ENCODE data around the gene CDK14. TPM values are rescaled to one million over a fixed set of nuclear protein-coding genes. Genes with fewer than 3 reads are reported as not detected.

CDK14 gene
- total and polyA plus RNA-seq, 10 of the 15 experiments (the other 5 are each of a cell fraction or from before 2014, with no cell fraction given) = 6.5 to 61.3 (median 24.2) TPM

DNA sequence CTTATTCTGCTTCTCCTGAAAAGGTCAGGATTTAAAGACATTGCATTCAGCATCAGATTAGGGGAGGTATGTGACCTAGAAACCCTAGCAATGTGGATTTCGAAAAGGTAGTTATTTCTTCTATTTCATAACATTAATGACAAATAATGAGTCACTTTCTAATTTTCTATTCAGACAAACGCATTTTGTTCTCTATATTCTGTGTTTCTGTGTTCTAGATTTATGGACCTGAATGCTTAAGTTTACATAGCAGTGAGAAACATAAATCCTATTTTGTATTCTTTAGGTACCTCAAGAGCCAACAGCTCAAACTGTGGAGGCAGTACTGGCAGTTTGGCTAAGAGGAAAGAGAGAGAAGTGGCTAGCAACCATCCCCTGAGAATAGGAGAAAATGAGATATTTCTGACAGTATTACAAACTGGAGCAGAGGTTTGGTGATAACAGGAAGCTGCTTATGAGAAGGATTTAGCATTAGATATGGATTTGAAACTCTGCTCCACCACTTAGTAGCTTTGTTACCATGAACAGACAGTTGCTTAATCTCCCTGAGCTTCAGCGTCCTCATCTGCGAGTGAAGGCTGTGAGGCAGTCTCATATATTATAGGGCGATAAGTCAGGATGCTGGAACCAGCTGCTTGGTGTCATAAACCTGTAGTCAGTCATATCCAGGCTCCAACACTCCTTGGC lies 28.2 kb downstream of the CDK14 start:
- no TSS peak for BruUV-seq (replicated peaks)
- H2AFZ ChIP-seq (ENCODE audit: control insufficient read depth, low read depth, low read length) = no peak overlapping the region
- RAD21 ChIA-PET (ENCODE audit: unreplicated experiment) = interaction anchor here (1.2 to 3.3 kb wide), 3 partner anchors 10 to 410 kb away, joined by 3 to 14 read pairs (median 3); partner anchors contain the start of gene CDK14
- H3K79me2 ChIP-seq (ENCODE audit: control insufficient read depth, insufficient read depth, low read length) = no peaks in the 10 kb centered on the region
- POLR2A ChIA-PET = interaction anchor here (1.2 to 1.3 kb wide), 2 partner anchors 20 to 25 kb away, joined by 3 read pairs; no protein-coding TSS in a partner anchor
- H3K9me3 ChIP-seq (replicated peaks; ENCODE audit: control insufficient read depth, insufficient read depth, low read length) = no peaks in the 10 kb centered on the region
- intact Hi-C loops (cut with micrococcal nuclease; ENCODE audit: unreplicated experiment) (no loop called here), in situ Hi-C loops (cut with MboI) (no loop called here)
- no peaks in the 10 kb centered on the region for H3K27me3 ChIP-seq (replicated peaks in 1 of 2; ENCODE audit: control insufficient read depth in 2 of 2, insufficient read depth in 2 of 2, low read length in 1 of 2)
- SMC1A ChIA-PET (ENCODE audit: uncharacterized antibody, unreplicated experiment) = interaction anchor here (1.0 to 3.2 kb wide), 6 partner anchors 13 to 169 kb away, joined by 4 to 14 read pairs (median 6); no protein-coding TSS in a partner anchor
- WGBS (ENCODE audit: insufficient coverage, insufficient replicate concordance, low lambda C conversion rate, missing lambda C conversion rate) = 85% methylated on average over 5 of the region's 5 CpGs
- no peak overlapping the region for H3K27ac ChIP-seq (ENCODE audit: control insufficient read depth, insufficient read depth)
- CTCF ChIA-PET = interaction anchor here (0.7 to 4.6 kb wide), 7 partner anchors 11 to 410 kb away, joined by 3 to 22 read pairs (median 3); partner anchors contain the start of gene CDK14
- no peaks in the 10 kb centered on the region for H4K20me1 ChIP-seq (ENCODE audit: control insufficient read depth, insufficient read depth)
- H3K4me1 ChIP-seq (ENCODE audit: control insufficient read depth, insufficient read depth, low read length) = no peaks in the 10 kb centered on the region
- no peak overlapping the region for H3K4me3 ChIP-seq
- no peak for FAIRE-seq
- no peak for DNase-seq (ENCODE audit: low read depth, low spot score)
- H3K9ac ChIP-seq (ENCODE audit: control insufficient read depth, insufficient read depth, low read length) = no peak overlapping the region
- ATAC-seq = no peak
- no peaks in the 10 kb centered on the region; a peak in 1 of 4 replicates for H3K36me3 ChIP-seq (ENCODE audit: control insufficient read depth in 2 of 2, insufficient read depth in 2 of 2, low read length in 1 of 2)
- H3K4me2 ChIP-seq (ENCODE audit: control insufficient read depth, insufficient read depth) = no peak overlapping the region
- TF ChIP-seq, protein P1, sequence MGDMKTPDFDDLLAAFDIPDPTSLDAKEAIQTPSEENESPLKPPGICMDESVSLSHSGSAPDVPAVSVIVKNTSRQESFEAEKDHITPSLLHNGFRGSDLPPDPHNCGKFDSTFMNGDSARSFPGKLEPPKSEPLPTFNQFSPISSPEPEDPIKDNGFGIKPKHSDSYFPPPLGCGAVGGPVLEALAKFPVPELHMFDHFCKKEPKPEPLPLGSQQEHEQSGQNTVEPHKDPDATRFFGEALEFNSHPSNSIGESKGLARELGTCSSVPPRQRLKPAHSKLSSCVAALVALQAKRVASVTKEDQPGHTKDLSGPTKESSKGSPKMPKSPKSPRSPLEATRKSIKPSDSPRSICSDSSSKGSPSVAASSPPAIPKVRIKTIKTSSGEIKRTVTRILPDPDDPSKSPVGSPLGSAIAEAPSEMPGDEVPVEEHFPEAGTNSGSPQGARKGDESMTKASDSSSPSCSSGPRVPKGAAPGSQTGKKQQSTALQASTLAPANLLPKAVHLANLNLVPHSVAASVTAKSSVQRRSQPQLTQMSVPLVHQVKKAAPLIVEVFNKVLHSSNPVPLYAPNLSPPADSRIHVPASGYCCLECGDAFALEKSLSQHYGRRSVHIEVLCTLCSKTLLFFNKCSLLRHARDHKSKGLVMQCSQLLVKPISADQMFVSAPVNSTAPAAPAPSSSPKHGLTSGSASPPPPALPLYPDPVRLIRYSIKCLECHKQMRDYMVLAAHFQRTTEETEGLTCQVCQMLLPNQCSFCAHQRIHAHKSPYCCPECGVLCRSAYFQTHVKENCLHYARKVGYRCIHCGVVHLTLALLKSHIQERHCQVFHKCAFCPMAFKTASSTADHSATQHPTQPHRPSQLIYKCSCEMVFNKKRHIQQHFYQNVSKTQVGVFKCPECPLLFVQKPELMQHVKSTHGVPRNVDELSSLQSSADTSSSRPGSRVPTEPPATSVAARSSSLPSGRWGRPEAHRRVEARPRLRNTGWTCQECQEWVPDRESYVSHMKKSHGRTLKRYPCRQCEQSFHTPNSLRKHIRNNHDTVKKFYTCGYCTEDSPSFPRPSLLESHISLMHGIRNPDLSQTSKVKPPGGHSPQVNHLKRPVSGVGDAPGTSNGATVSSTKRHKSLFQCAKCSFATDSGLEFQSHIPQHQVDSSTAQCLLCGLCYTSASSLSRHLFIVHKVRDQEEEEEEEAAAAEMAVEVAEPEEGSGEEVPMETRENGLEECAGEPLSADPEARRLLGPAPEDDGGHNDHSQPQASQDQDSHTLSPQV (IDR thresholded peaks at IDR 0.05) = no peak
- TF ChIP-seq, protein P2, sequence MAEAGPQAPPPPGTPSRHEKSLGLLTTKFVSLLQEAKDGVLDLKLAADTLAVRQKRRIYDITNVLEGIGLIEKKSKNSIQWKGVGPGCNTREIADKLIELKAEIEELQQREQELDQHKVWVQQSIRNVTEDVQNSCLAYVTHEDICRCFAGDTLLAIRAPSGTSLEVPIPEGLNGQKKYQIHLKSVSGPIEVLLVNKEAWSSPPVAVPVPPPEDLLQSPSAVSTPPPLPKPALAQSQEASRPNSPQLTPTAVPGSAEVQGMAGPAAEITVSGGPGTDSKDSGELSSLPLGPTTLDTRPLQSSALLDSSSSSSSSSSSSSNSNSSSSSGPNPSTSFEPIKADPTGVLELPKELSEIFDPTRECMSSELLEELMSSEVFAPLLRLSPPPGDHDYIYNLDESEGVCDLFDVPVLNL (IDR thresholded peaks at IDR 0.05; ENCODE audit: low read depth, low read length) = no peak
- TF ChIP-seq, protein P3, sequence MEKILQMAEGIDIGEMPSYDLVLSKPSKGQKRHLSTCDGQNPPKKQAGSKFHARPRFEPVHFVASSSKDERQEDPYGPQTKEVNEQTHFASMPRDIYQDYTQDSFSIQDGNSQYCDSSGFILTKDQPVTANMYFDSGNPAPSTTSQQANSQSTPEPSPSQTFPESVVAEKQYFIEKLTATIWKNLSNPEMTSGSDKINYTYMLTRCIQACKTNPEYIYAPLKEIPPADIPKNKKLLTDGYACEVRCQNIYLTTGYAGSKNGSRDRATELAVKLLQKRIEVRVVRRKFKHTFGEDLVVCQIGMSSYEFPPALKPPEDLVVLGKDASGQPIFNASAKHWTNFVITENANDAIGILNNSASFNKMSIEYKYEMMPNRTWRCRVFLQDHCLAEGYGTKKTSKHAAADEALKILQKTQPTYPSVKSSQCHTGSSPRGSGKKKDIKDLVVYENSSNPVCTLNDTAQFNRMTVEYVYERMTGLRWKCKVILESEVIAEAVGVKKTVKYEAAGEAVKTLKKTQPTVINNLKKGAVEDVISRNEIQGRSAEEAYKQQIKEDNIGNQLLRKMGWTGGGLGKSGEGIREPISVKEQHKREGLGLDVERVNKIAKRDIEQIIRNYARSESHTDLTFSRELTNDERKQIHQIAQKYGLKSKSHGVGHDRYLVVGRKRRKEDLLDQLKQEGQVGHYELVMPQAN (conservative IDR thresholded peaks at IDR 0.05) = no peak
- TF ChIP-seq ZNF384 (IDR thresholded peaks at IDR 0.05; ENCODE audit: borderline replicate concordance, low read depth, low read length) (no peak), MEF2B (IDR thresholded peaks at IDR 0.05; ENCODE audit: partially characterized antibody, poor library complexity, severe bottlenecking) (no peak), RAD51 (IDR thresholded peaks at IDR 0.05) (no peak), MEF2A (IDR thresholded peaks at IDR 0.05; ENCODE audit: insufficient read depth, low read depth, low read length) (no peak), PAX8 (IDR thresholded peaks at IDR 0.05) (no peak), YBX1 (IDR thresholded peaks at IDR 0.05) (no peak), SPI1 (IDR thresholded peaks at IDR 0.05; ENCODE audit: borderline replicate concordance, insufficient read depth, low read depth, low read length) (no peak), BCL11A (IDR thresholded peaks at IDR 0.05; ENCODE audit: low read depth, low read length) (no peak), ZNF207 (IDR thresholded peaks at IDR 0.05; ENCODE audit: borderline replicate concordance) (no peak)
- TF ChIP-seq, protein P4, sequence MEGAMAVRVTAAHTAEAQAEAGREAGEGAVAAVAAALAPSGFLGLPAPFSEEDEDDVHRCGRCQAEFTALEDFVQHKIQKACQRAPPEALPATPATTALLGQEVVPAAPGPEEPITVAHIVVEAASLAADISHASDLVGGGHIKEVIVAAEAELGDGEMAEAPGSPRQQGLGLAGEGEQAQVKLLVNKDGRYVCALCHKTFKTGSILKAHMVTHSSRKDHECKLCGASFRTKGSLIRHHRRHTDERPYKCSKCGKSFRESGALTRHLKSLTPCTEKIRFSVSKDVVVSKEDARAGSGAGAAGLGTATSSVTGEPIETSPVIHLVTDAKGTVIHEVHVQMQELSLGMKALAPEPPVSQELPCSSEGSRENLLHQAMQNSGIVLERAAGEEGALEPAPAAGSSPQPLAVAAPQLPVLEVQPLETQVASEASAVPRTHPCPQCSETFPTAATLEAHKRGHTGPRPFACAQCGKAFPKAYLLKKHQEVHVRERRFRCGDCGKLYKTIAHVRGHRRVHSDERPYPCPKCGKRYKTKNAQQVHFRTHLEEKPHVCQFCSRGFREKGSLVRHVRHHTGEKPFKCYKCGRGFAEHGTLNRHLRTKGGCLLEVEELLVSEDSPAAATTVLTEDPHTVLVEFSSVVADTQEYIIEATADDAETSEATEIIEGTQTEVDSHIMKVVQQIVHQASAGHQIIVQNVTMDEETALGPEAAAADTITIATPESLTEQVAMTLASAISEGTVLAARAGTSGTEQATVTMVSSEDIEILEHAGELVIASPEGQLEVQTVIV (IDR thresholded peaks at IDR 0.05; ENCODE audit: borderline replicate concordance, partially characterized antibody) = no peak

Data from GM12878 (cell line).